Stimulated activated CD4-positive, alpha-beta T cell treated with anti-CD3 and anti-CD28 coated beads, Interleukin-4, amount 100 ng/mL, for 1 hour (primary cell): Measurements from ENCODE around the gene ADAMTS4.

ENCODE experiments used
- DNase-seq: peaks from one replicate; pipeline ENCODE4 v3.0.0-alpha.2; 2020

ADAMTS4 gene

GRCh38 chr1:161218301-161219077, 19.6 kb upstream of the ADAMTS4 start:
- DNase-seq = no peak

GRCh38 chr1:161217831-161218230, 19.0 kb upstream of the ADAMTS4 start:
- no peak for DNase-seq

- DNase-seq = no peak
Measured at GRCh38 chr1:161216945-161217712, 18.3 kb upstream of the ADAMTS4 start.

- no peak for DNase-seq
Measured at GRCh38 chr1:161215076-161215475, 16.2 kb upstream of the ADAMTS4 start, which contains the start of gene FCER1G. TSS of gene FCER1G (plus strand) at chr1:161215295. CDS start at chr1:161215322, 27 bp downstream.

- no peak for DNase-seq
Measured at GRCh38 chr1:161214369-161214768, 15.5 kb upstream of the ADAMTS4 start.

GRCh38 chr1:161209790-161210409, 11.0 kb upstream of the ADAMTS4 start:
- peak; percentile 69 for DNase-seq

- no peak for DNase-seq
Measured at GRCh38 chr1:161207173-161207572, 8.3 kb upstream of the ADAMTS4 start.

- no peak for DNase-seq
Measured at GRCh38 chr1:161206411-161207140, 7.7 kb upstream of the ADAMTS4 start.

GRCh38 chr1:161201836-161202712, 3.2 kb upstream of the ADAMTS4 start, which contains the start of gene NDUFS2:
TSS of gene NDUFS2 (plus strand) at chr1:161202367. CDS start at chr1:161202386, 19 bp downstream.
- peak; percentile 92 for DNase-seq

GRCh38 chr1:161200992-161201835, 2.4 kb upstream of the ADAMTS4 start:
- no peak for DNase-seq

GRCh38 chr1:161200421-161200991, 1.7 kb upstream of the ADAMTS4 start:
- DNase-seq = no peak

GRCh38 chr1:161199506-161200139, 769 bp upstream of the ADAMTS4 start:
- no peak for DNase-seq

- DNase-seq = no peak
Measured at GRCh38 chr1:161198194-161198896, 509 bp downstream of the ADAMTS4 start.

- DNase-seq = no peak
Measured at GRCh38 chr1:161197560-161198193, 1.2 kb downstream of the ADAMTS4 start.

- DNase-seq = no peak
Measured at GRCh38 chr1:161196521-161197451, 2.1 kb downstream of the ADAMTS4 start.

GRCh38 chr1:161196111-161196510, 2.7 kb downstream of the ADAMTS4 start:
- no peak for DNase-seq

GRCh38 chr1:161195171-161195570, 3.7 kb downstream of the ADAMTS4 start:
- DNase-seq = no peak
